H4 (cell line): ENCODE results near the gene TMEM141. TPM values are rescaled to one million over a fixed set of nuclear protein-coding genes. Genes with fewer than 3 reads are reported as not detected.
"Not testable (repeated sequence)": the region's sequence is repeated elsewhere in the genome, so short reads cannot be mapped to it uniquely, and the experiment has no call there.

Source experiments
- DNase-seq: peaks from one replicate; pipeline ENCODE4 v3.0.0-alpha.2; 2015; ENCODE audit warnings: low spot score
- total RNA-seq: library from RNA; depleted of rRNA; stranded (reverse); fragments of >200 nt; shearing (Covaris generic); gene quantifications from 2 replicates; pipeline ENCODE4 v1.2.3, GENCODE V29; 2014

The TMEM141 gene
- total RNA-seq, 1 experiment from 2014 or later = 87.0 TPM

DNA sequence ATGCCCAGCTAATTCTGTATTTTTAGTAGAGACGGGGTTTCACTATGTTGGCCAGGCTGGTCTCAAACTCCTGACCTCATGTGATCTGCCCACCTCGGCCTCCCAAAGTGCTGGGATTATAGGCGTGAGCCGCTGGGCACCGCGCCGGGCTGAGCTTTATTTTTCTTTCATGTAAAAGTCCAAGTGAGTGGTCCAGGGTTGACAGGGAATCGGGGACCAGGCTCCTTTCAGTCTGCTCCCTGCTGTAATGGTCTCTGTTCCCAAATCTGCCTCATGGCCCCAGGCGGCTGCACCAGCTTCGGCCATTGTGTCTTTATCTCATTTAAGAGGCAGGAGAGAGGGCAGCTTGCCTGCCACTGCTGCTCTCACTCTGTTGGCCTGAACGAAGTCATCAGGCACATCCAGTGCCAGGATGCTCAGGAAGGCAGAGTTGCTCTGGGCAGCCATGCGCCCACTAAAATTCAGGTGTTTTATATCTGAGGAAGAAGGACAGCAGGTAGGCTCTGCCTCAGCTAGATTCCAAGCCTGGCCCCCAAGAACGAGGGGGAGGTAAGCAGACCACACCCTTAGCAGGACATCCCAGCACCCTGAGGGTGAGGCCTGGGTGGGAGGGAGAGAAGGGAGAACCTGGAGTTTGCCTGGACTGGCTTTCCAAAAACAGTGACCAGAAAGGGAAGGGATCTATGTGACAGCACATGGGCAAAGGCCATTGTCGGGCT is 3.3 kb downstream of the TMEM141 start:
- DNase-seq = no peak

DNA sequence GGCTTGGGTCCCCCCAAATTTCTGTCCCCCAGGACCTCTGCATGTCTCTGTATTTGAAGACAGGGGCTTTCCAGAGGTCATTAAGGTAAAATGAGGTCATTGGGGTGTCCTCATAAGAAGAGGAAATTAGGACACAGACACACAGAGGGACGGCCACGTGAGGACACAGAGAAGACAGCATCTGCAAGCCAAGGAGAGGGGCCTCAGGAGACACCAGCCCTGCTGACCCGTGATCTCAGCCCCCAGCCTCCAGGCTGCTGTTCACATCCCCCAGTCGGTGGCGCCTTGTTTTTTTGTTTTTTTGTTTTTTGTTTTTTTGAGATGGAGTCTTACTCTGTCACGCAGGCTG is 3.8 kb downstream of the TMEM141 start:
- DNase-seq = no peak

DNA sequence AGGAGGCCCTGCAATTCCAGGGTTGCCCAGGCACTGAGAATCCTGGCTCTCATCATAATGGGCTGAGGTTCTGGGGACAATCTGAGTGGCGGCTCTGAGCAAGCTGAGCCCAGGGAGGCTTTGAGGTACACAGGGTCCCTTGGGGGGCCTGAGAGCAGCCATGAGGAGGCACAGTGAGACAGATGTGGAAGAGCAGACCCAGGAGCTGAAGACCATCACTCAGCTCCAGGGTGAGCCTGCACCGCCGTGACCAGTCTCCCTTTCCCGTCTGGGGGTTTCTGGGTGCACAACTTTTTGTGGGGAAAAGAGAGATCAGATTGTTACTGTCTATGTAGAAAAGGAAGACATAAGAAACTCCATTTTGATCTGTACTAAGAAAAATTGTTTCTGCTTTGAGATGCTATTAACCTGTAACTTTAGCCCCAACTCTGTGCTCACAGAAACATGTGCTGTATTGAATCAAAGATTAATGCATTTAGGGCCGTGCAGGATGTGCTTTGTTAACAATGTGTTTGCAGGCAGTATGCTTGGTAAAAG is 5.2 kb downstream of the TMEM141 start, which contains the start of gene CCDC183:
CCDC183 (plus strand) TSS at position 101 of the 537 bp plus-strand sequence; CDS start at position 161, 60 bp downstream.
- no peak for DNase-seq

DNA sequence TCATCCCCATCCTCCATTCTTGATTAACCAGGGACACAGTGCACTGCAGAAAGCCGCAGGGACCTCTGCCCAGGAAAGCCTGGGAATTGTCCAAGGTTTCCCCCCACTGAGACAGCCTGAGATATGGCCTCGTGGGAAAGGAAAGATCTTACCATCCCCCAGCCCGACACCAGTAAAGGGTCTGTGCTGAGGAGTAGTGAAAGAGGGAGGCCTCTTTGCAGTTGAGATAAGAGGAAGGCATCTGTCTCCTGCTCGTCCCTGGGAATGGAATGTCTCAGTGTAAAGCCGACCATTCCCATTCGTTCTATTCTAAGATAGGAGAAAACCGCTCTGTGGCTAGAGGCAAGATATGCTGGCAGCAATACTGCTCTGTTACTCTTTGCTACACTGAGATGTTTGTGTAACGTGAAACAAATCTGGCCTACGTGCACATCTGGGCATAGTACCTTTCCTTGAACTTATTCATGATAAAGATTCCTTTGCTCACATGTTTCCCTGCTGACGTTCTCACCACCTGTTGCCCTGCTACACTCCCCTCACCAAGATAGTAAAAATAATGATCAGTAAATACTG is 5.7 kb downstream of the TMEM141 start:
- DNase-seq = not testable (repeated sequence)

GRCh38 chr9:136798708-136799078 is 7.5 kb downstream of the TMEM141 start:
- DNase-seq = no peak

GRCh38 chr9:136799079-136799853 is 8.1 kb downstream of the TMEM141 start:
- DNase-seq = no peak

- DNase-seq = peak; percentile 72
These were observed 8.9 kb downstream of the TMEM141 start for GRCh38 chr9:136799854-136800657.

GRCh38 chr9:136802321-136802720 is 11.2 kb downstream of the TMEM141 start:
- DNase-seq = no peak

- DNase-seq = not testable (repeated sequence)
These were observed 11.9 kb downstream of the TMEM141 start for GRCh38 chr9:136803009-136803550.

DNA sequence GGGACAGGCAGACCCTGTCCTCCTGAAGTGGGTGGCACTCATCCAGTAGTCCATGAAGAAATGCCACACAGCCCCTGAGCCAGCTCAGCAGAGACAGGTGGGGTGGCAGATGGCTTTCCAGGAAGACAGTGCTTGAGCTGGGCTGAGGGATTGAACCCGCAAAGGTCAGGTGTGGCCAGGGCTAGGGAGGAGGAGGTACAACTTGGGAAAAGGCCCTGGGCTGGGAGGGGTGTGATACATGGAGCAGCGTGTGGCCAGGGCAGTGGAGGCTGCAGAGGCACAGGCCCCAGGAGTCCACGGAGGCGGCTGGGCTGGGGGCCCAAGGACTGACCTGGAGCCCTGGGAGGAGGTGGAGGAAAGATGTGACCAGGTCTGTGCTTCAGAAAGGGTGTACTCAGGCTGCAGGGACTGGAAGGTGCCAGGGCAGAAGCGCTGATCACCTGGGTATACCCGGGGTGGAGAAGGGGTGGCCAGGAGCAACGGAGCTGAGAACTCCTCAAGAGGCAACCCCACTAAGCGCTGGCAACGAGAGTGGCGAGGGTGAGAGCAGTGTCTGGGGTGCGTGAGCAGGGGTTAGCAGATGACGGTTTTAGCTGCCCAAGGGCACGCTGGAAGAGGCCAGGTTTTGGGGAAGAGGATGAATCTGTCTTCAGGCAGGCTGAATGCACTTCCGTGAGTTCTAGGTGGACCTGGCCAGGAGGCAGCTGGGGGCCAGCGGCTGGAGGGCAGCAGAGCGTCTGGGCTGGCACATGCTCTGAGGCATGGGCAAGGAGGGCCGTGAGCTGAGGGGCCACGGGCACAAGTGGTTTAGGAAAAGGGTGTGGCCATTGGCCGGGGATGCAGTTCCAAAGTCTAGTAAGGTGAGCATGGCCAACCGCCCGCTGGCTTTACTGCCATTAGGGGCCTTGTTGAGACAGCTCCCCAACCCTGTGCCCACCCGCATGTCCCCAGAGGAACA is 12.7 kb downstream of the TMEM141 start:
- no peak for DNase-seq

GRCh38 chr9:136804509-136805206 is 13.5 kb downstream of the TMEM141 start:
- DNase-seq = no peak

- no peak for DNase-seq
These were observed 14.1 kb downstream of the TMEM141 start for GRCh38 chr9:136805207-136805740.

- DNase-seq = no peak
These were observed 14.9 kb downstream of the TMEM141 start for GRCh38 chr9:136806067-136806466.

GRCh38 chr9:136806631-136807201 is 15.6 kb downstream of the TMEM141 start:
- DNase-seq = no peak

DNA sequence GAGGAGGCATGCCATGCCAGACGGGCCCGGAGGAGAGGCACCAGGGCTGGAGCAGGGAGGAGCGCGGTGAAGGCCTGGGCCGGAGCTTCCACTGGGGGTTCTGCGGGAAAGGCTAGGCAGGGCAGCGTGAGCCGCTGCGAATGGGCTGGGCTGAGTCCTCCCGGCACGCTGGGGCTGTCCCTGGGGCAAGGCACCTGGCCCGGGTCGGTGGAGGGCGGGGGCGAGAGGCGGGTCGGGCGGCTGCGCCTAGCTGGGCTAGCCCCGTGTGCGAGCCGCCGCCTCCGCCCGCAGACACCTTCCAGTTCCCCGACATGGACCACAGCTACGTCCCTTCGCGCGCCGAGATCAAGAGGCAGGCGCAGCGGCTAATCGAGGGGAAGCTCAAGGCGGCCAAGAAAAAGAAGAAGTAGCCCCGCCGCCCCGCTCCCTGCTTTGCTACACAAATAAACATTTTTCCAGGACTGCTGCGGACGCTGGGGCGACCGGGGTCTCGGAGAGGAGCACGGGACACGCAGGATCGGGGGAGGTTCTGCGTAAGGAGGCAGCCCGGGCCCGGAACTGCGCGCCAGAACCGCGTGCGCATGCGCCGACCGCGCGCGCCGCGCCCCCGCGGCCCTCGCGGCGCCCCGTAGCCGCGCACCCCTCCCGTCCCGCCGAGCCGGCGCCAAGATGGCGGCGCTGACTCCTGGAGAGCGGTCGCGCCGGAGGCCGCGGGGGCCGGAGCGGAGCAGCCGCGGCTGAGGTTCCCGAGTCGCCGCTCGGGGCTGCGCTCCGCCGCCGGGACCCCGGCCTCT is 16.3 kb downstream of the TMEM141 start, which contains the start of gene RABL6:
RABL6 (plus strand) TSS at position 668 of the 794 bp plus-strand sequence. CDS start 249 bp downstream, outside the sequence.
- DNase-seq = peak; percentile 41

DNA sequence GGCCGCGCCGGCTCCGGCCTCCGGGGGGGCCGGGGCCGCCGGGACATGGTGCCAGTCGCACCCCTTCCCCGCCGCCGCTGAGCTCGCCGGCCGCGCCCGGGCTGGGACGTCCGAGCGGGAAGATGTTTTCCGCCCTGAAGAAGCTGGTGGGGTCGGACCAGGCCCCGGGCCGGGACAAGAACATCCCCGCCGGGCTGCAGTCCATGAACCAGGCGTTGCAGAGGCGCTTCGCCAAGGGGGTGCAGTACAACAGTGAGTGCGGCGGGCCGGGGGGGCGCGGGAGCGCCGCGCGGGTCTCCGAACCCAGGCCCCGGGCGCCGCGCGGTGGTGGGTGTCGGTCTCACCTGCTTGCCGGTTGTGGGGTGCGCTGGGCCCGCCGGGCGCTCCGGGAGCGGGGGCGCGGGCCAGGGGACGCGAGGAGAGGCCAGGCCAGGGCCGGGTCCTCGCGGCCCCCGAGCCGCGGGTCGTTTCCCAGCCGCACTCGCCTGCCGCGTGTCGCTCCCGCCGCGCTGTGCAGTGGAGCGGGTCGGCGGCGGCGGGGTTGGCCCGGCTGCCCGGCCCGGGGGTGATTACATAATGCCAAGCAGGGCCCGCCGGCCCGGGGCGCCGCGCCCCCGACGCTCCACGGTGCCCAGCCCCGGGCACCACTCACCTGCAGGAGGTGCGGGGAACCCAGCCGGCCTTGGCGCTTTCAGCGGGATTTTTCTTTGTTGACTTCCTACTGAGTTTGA is 17.1 kb downstream of the TMEM141 start:
- DNase-seq = no peak

- no peak for DNase-seq
These were observed 17.6 kb downstream of the TMEM141 start for GRCh38 chr9:136808806-136809158.
